ENCODE data around the gene UBAC1.
A peak's percentile ranks its signal among the peaks of the same experiment; 100 is the strongest.

The UBAC1 gene

DNA sequence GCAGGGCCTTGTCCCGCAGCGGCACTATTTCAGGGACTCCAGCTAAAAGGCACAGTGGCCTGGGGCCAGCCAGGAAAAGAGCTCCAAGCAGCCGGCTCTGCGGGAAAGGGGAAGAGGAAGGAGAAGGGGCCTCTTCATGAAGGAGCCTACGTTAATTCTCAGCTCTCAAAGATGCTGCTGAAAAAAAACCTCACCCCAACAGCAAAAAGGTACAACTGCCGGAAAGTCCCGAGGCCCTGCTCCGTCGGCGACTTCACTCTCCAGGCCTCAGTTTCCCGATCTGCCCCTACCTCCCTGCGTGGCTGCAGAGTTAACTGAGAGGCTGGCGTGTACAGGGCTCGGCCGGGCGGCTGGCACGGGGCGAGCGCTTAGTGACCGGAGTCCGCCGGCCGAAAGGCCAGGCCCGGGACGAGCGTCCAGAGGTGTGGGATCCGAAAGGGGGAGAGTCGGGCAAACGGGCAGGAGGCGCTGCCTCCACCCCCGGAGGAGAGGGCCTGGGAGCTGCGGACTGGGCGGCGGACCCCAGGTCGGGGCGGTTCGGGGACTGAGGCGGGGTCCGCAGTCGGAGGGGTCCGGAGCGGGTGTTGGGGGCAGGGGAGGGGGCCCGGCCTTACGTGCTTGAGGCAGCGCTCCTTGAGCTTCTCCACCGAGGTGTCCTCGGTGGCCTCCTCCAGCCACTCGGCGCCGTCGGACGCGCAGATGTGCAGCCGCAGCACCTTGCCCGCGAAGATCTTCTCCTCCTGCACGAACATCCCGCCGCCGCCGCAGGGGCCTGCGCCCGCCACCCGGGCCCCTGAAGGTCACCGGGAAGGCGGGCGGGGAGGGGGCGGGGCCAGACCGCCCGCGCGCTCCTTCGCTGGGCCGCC is 529 bp downstream of the UBAC1 start (continued):
- TF ChIP-seq ZBTB20 (tag by site-specific recombination; IDR thresholded peaks at IDR 0.05) = peak; percentile 51; the same call in 1 of the 2 replicates
- TF ChIP-seq ZNF670 (tag by site-specific recombination; IDR thresholded peaks at IDR 0.05; ENCODE audit: low read depth) = no peak
- 0 out of 2 replicates have a peak, but pooled peaks have one; percentile 26 for TF ChIP-seq ZBTB7A (tag by site-specific recombination; IDR thresholded peaks at IDR 0.05; ENCODE audit: low read depth)
- TF ChIP-seq, protein P1, sequence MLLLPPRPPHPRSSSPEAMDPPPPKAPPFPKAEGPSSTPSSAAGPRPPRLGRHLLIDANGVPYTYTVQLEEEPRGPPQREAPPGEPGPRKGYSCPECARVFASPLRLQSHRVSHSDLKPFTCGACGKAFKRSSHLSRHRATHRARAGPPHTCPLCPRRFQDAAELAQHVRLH (tag by site-specific recombination; IDR thresholded peaks at IDR 0.05) = no peak
- TF ChIP-seq KLF7 (tag by site-specific recombination; IDR thresholded peaks at IDR 0.05; ENCODE audit: borderline replicate concordance) = no peak
- no peak for TF ChIP-seq SCRT2 (tag by site-specific recombination; IDR thresholded peaks at IDR 0.05)
- no peak for TF ChIP-seq EGR2 (tag by site-specific recombination; IDR thresholded peaks at IDR 0.05; ENCODE audit: low read depth)
- TF ChIP-seq, protein P2, sequence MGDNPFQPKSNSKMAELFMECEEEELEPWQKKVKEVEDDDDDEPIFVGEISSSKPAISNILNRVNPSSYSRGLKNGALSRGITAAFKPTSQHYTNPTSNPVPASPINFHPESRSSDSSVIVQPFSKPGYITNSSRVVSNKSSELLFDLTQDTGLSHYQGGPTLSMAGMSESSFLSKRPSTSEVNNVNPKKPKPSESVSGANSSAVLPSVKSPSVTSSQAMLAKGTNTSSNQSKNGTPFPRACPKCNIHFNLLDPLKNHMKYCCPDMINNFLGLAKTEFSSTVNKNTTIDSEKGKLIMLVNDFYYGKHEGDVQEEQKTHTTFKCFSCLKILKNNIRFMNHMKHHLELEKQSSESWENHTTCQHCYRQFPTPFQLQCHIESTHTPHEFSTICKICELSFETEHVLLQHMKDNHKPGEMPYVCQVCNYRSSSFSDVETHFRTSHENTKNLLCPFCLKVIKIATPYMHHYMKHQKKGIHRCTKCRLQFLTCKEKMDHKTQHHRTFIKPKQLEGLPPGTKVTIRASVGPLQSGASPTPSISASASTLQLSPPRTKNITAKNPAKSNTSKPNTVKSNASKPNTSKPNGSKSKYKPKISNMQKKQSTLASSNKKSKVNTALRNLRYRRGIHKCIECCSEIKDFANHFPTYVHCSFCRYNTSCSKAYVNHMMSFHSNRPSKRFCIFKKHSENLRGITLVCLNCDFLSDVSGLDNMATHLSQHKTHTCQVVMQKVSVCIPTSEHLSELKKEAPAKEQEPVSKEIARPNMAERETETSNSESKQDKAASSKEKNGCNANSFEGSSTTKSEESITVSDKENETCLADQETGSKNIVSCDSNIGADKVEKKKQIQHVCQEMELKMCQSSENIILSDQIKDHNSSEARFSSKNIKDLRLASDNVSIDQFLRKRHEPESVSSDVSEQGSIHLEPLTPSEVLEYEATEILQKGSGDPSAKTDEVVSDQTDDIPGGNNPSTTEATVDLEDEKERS (tag by site-specific recombination; IDR thresholded peaks at IDR 0.05) = no peak
- TF ChIP-seq ZBTB21 (tag by site-specific recombination; IDR thresholded peaks at IDR 0.05) = no peak
- no peak for TF ChIP-seq ZNF660 (tag by site-specific recombination; IDR thresholded peaks at IDR 0.05)
- TF ChIP-seq GFI1B (tag by site-specific recombination; IDR thresholded peaks at IDR 0.05) = no peak
- TF ChIP-seq, protein P3, sequence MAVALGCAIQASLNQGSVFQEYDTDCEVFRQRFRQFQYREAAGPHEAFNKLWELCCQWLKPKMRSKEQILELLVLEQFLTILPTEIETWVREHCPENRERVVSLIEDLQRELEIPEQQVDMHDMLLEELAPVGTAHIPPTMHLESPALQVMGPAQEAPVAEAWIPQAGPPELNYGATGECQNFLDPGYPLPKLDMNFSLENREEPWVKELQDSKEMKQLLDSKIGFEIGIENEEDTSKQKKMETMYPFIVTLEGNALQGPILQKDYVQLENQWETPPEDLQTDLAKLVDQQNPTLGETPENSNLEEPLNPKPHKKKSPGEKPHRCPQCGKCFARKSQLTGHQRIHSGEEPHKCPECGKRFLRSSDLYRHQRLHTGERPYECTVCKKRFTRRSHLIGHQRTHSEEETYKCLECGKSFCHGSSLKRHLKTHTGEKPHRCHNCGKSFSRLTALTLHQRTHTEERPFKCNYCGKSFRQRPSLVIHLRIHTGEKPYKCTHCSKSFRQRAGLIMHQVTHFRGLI (tag by site-specific recombination; IDR thresholded peaks at IDR 0.05) = no peak
- TF ChIP-seq, protein P4, sequence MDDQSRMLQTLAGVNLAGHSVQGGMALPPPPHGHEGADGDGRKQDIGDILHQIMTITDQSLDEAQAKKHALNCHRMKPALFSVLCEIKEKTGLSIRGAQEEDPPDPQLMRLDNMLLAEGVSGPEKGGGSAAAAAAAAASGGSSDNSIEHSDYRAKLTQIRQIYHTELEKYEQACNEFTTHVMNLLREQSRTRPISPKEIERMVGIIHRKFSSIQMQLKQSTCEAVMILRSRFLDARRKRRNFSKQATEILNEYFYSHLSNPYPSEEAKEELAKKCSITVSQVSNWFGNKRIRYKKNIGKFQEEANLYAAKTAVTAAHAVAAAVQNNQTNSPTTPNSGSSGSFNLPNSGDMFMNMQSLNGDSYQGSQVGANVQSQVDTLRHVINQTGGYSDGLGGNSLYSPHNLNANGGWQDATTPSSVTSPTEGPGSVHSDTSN (CRISPR knock-in tag; IDR thresholded peaks at IDR 0.05) = 0 out of 2 replicates have a peak, but pooled peaks have one; percentile 8
- TF ChIP-seq, protein P5, sequence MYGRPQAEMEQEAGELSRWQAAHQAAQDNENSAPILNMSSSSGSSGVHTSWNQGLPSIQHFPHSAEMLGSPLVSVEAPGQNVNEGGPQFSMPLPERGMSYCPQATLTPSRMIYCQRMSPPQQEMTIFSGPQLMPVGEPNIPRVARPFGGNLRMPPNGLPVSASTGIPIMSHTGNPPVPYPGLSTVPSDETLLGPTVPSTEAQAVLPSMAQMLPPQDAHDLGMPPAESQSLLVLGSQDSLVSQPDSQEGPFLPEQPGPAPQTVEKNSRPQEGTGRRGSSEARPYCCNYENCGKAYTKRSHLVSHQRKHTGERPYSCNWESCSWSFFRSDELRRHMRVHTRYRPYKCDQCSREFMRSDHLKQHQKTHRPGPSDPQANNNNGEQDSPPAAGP (tag by site-specific recombination; IDR thresholded peaks at IDR 0.05) = peak; percentile 31; the same call in 1 of the 2 replicates
- TF ChIP-seq, protein P6, sequence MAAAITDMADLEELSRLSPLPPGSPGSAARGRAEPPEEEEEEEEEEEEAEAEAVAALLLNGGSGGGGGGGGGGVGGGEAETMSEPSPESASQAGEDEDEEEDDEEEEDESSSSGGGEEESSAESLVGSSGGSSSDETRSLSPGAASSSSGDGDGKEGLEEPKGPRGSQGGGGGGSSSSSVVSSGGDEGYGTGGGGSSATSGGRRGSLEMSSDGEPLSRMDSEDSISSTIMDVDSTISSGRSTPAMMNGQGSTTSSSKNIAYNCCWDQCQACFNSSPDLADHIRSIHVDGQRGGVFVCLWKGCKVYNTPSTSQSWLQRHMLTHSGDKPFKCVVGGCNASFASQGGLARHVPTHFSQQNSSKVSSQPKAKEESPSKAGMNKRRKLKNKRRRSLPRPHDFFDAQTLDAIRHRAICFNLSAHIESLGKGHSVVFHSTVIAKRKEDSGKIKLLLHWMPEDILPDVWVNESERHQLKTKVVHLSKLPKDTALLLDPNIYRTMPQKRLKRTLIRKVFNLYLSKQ (tag by site-specific recombination; IDR thresholded peaks at IDR 0.05; ENCODE audit: borderline replicate concordance) = no peak
- TF ChIP-seq ZXDB (tag by site-specific recombination; IDR thresholded peaks at IDR 0.05) = peak; percentile 39; the same call in 1 of the 2 replicates
- no peak for TF ChIP-seq ZNF404 (tag by site-specific recombination; IDR thresholded peaks at IDR 0.05)
- no peak; the same call in 1 of the 2 replicates for TF ChIP-seq MEIS1 (CRISPR knock-in tag; IDR thresholded peaks at IDR 0.05; ENCODE audit: borderline replicate concordance)
- no peak for TF ChIP-seq TCF7L2 (IDR thresholded peaks at IDR 0.05; ENCODE audit: borderline replicate concordance, low read depth, low read length)
- 0 out of 2 replicates have a peak, but pooled peaks have one; percentile 37 for TF ChIP-seq HOXC10 (CRISPR knock-in tag; IDR thresholded peaks at IDR 0.05)
- no peak for TF ChIP-seq ZNF354C (tag by site-specific recombination; IDR thresholded peaks at IDR 0.05; ENCODE audit: borderline replicate concordance, low read depth)
- peak; percentile 26 for TF ChIP-seq ZBTB8A (tag by site-specific recombination; IDR thresholded peaks at IDR 0.05)
